Kidney glomerular epithelial cell (primary cell): ENCODE measurements around the gene NGFR.

Experiments
- DNase-seq: peaks from one replicate; lab custom pipeline; 2025; lab: John Stamatoyannopoulos, UW

Gene NGFR

GRCh38 chr17:49469831-49470810 is 25.0 kb upstream of the NGFR start:
- DNase-seq: peak; percentile 2

- no peak for DNase-seq
Observed at GRCh38 chr17:49471089-49471683, 23.9 kb upstream of the NGFR start.

- DNase-seq: no peak
Observed at GRCh38 chr17:49471769-49472168, 23.3 kb upstream of the NGFR start.

- DNase-seq: no peak
Observed at GRCh38 chr17:49472527-49472926, 22.6 kb upstream of the NGFR start.

GRCh38 chr17:49473900-49474751 is 21.0 kb upstream of the NGFR start:
- no peak for DNase-seq

- DNase-seq: no peak
Observed at GRCh38 chr17:49477709-49478108, 17.4 kb upstream of the NGFR start.

GRCh38 chr17:49480836-49481615 is 14.1 kb upstream of the NGFR start:
- no peak for DNase-seq

- peak; percentile 4 for DNase-seq
Observed at GRCh38 chr17:49482144-49482817, 12.8 kb upstream of the NGFR start.

- DNase-seq: no peak
Observed at GRCh38 chr17:49483599-49484509, 11.2 kb upstream of the NGFR start.

GRCh38 chr17:49484588-49484987 is 10.5 kb upstream of the NGFR start:
- no peak for DNase-seq

- no peak for DNase-seq
Observed at GRCh38 chr17:49486012-49486641, 9.0 kb upstream of the NGFR start.

- no peak for DNase-seq
Observed at GRCh38 chr17:49487183-49487582, 7.9 kb upstream of the NGFR start.

GRCh38 chr17:49488612-49489011 is 6.5 kb upstream of the NGFR start:
- no peak for DNase-seq

- no peak for DNase-seq
Observed at GRCh38 chr17:49489348-49489747, 5.7 kb upstream of the NGFR start.

- no peak for DNase-seq
Observed at GRCh38 chr17:49490276-49490675, 4.8 kb upstream of the NGFR start.

- DNase-seq: no peak
Observed at GRCh38 chr17:49491192-49491769, 3.8 kb upstream of the NGFR start.

- DNase-seq: no peak
Observed at GRCh38 chr17:49494399-49494985, 601 bp upstream of the NGFR start.

GRCh38 chr17:49495842-49496182 is 719 bp downstream of the NGFR start:
- DNase-seq: no peak
